Activated CD4-positive, alpha-beta T cell treated with anti-CD3 and anti-CD28 coated beads for 36 hours (primary cell): Measurements from ENCODE around the gene CAMK1D. TPM values are rescaled to one million over a fixed set of nuclear protein-coding genes. Genes with fewer than 3 reads are reported as not detected.
A peak's percentile ranks its signal among the peaks of the same experiment; 100 is the strongest.

Source experiments
- ATAC-seq: fragments of 200-7000 bp; cut with Tn5 transposase; one replicate; pipeline ENCODE4 v1.10.0; 2021; ENCODE audit warnings: mild to moderate bottlenecking, moderate library complexity
- CTCF ChIA-PET: fragments of 350-600 bp; sonication (Branson Sonifier 250); formaldehyde crosslinking; loops from one replicate; lab custom pipeline; 2021; ENCODE audit warnings: antibody characterized with exemption; lab: Charles Lee
- POLR2A ChIA-PET: fragments of 350-600 bp; sonication (Branson Sonifier 250); formaldehyde crosslinking; loops from one replicate; lab custom pipeline; 2021; ENCODE audit warnings: antibody characterized with exemption, inconsistent platforms; lab: Charles Lee
- DNase-seq: peaks from one replicate; pipeline ENCODE4 v3.0.0-alpha.2; 2020
- H3K27ac Mint-ChIP-seq: one replicate; pipeline ENCODE4 v1.8.0; 2021; ENCODE audit warnings: mixed read lengths
- H3K27me3 Mint-ChIP-seq: one replicate; pipeline ENCODE4 v1.8.0; 2021; ENCODE audit warnings: mixed read lengths
- H3K36me3 Mint-ChIP-seq: one replicate; pipeline ENCODE4 v1.8.0; 2021; ENCODE audit warnings: low read depth, mixed read lengths
- H3K4me1 Mint-ChIP-seq: one replicate; pipeline ENCODE4 v1.8.0; 2021; ENCODE audit warnings: mixed read lengths
- H3K4me3 Mint-ChIP-seq: one replicate; pipeline ENCODE4 v1.8.0; 2021; ENCODE audit warnings: mild to moderate bottlenecking, moderate library complexity, mixed read lengths
- H3K9me3 Mint-ChIP-seq: one replicate; pipeline ENCODE4 v1.8.0; 2021; ENCODE audit warnings: low read depth, mixed read lengths
- intact Hi-C, 2 experiments: fragments of 100-400 bp; cut with DNase I in 1 of 2; cut with micrococcal nuclease in 1 of 2; formaldehyde crosslinking; loops; one replicate each; pipeline versions ENCODE4 v1.14.2 to v1.15.1; 2022 to 2024; cut with DNase I, micrococcal nuclease
- total RNA-seq, 2 experiments: library from RNA; stranded (reverse); gene quantifications; one replicate each; pipeline ENCODE4 v1.2.3, GENCODE V29; 2021

Gene CAMK1D
- total RNA-seq, 2 experiments from 2014 or later, result 16.0 to 16.3 TPM

DNA sequence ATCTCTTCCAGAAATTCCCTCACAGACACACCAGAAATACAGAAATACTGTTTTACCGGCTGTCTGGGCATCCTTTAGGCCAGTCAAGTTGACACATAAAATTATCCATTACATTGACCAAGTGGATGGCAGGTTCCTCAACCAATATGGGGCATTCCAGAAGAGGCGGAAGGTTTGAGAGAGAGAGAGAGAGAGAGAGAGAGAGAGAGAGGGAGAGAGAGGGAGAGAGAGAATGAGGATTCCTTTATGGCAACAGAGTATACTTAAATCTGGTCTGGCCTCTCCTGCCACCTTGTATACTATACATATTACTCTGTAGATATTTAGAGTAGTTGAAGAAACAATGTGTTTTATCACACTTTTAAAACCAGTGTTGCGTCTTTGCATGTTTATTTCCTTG is 214.1 kb downstream of the CAMK1D start:
- ATAC-seq, result no peak
- Mint-ChIP-seq H3K27me3 (no peaks in the 10 kb centered on the region), H3K9me3 (no peaks in the 10 kb centered on the region), H3K4me1 (peaks cover 21% of the 10 kb centered on the region), H3K27ac (no peak overlapping the region), H3K4me3 (no peak overlapping the region), H3K36me3 (peaks cover 2% of the 10 kb centered on the region)
- POLR2A ChIA-PET, result no interaction called here
- CTCF ChIA-PET, result interaction anchor here (0.7 to 1.7 kb wide), 2 partner anchors 93 to 143 kb away, joined by 3 to 8 read pairs; no protein-coding TSS in a partner anchor
- DNase-seq, result no peak
- intact Hi-C loops, result no loop called here

GRCh38 chr10:12564173-12564572 is 214.8 kb downstream of the CAMK1D start:
- Mint-ChIP-seq H3K27ac (peak overlapping the region; percentile 52), H3K4me3 (no peak overlapping the region), H3K36me3 (peaks cover 2% of the 10 kb centered on the region), H3K9me3 (no peaks in the 10 kb centered on the region), H3K4me1 (peaks cover 22% of the 10 kb centered on the region), H3K27me3 (no peaks in the 10 kb centered on the region)
- ChIA-PET CTCF (interaction anchor here (0.7 to 1.7 kb wide), 3 partner anchors 9 to 143 kb away, joined by 3 to 8 read pairs (median 3); no protein-coding TSS in a partner anchor), POLR2A (no interaction called here)
- intact Hi-C loops, result no loop called here
- peak; percentile 77 for ATAC-seq
- DNase-seq, result no peak

DNA sequence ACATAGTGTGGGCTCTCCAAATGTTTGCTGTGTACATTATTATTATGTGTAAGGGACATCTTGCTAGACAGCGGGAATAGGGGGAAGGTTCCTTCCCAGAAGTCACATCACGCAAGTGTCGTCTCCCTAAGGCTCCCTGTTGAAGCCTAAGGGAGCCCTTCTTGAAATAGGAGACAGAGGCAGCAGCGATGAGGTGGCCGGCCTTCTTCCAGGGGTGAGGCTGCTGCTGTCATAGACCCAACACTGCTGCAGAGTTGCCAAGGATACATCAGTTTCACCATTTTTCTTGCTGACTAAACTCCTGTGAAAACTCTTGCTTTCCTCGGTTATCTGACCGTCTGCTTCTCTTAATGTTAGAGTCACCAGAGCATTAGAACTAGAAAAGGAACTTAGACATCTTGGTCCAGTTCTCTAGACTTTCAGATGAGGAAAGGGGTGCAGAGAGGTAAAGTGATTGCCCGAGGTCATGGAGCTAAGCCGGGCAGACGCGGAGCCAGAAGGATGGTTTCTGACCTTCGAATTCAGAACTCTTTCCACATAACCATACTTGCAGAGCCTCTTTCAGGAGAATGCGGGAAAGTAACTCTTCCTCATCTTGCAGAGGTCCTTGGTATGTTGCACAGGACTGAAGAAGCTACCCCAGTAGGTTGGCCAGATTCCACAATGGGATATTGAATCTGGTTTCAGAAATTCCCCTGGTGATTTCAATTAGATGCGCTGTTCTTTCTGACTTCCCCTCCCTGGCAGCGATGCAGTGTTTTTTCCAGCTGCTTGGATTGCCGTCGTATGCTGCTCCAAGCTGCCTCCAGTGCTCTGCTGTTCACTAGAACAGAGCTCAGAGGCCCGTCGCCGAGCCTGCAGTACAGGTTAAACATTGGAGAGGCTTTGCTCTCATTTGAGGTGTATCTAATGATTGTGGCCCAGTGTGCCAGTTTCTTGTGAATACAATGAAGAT is 217.1 kb downstream of the CAMK1D start:
- no peak overlapping the region for H3K27ac Mint-ChIP-seq
- ChIA-PET POLR2A (no interaction called here), CTCF (interaction anchor here (0.6 to 2.0 kb wide), 2 partner anchors 90 to 352 kb away, joined by 3 to 6 read pairs; no protein-coding TSS in a partner anchor)
- intact Hi-C loops, result no loop called here
- DNase-seq (no peak), ATAC-seq (no peak)
- H3K4me3 Mint-ChIP-seq, result no peak overlapping the region
- peaks cover under 1% of the 10 kb centered on the region for H3K36me3 Mint-ChIP-seq
- no peaks in the 10 kb centered on the region for H3K27me3 Mint-ChIP-seq
- H3K9me3 Mint-ChIP-seq, result no peaks in the 10 kb centered on the region
- peaks cover 21% of the 10 kb centered on the region for H3K4me1 Mint-ChIP-seq

DNA sequence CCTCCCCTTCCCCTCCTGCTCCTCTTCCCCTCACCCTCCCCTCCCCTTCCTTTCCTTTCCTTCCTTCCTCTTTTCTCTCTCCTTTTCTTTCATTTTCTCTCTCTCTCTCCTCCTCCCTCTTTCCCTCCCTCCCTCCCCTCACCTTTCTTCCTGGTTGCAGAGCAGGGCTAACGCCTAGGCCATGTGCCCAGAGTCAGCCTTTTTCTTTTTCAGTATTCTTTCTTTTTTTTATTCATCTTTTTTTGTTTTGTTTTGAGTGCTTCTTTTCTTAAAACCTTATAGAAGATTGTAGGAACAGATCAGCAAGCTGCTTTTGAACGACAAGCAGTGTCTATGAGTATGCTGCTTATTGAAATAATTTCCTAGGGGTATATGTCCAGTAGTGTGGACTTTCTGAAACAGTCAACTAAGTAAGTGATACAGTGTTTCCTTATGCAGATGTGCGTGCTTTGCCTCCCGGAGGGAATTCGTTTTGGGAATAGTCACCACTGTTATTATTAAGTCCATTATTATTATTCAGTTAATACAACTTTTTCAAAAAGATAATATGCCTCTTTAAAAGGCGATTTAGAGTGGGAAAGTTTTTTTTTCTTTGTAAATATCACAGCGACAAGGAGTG is 219.2 kb downstream of the CAMK1D start:
- H3K27ac Mint-ChIP-seq, result peak overlapping the region; percentile 47

DNA sequence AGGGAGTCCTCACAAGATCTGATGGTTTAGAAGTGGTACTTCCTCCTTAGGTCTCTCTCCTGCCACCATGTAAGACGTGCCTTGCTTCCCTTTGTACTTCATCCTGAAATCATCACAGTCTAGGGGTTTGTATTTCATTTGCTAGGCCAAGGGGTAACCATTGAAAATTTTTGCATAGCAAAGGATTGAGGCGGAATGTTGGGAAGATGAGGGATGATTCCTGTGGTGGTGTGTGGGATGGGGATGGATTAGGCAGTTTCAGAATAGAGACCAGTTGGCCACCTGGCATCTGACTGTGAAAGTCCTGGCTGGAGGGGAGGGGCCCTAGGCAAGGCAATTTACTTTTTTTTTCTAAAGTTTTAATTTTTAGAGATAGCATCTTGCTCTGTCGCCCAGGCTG is 222.9 kb downstream of the CAMK1D start:
- H3K4me1 Mint-ChIP-seq, result peaks cover 8% of the 10 kb centered on the region
- peaks cover 12% of the 10 kb centered on the region for H3K36me3 Mint-ChIP-seq
- POLR2A ChIA-PET, result no interaction called here

More for the DNA sequence above, 219.2 kb downstream of the CAMK1D start:
- CTCF ChIA-PET, result interaction anchor here (0.6 kb wide), 1 partner anchor 23 kb away, joined by 3 read pairs; no protein-coding TSS in a partner anchor
- DNase-seq, result no peak
- H3K27me3 Mint-ChIP-seq, result no peaks in the 10 kb centered on the region
- POLR2A ChIA-PET, result no interaction called here
- H3K36me3 Mint-ChIP-seq, result peaks cover 3% of the 10 kb centered on the region
- intact Hi-C loops, result no loop called here
- H3K4me3 Mint-ChIP-seq, result no peak overlapping the region
- no peak for ATAC-seq
- peaks cover 22% of the 10 kb centered on the region for H3K4me1 Mint-ChIP-seq
- H3K9me3 Mint-ChIP-seq, result no peaks in the 10 kb centered on the region

GRCh38 chr10:12577610-12578009 is 228.3 kb downstream of the CAMK1D start:
- POLR2A ChIA-PET, result no interaction called here
- no peak for ATAC-seq
- H3K36me3 Mint-ChIP-seq, result peaks cover 10% of the 10 kb centered on the region
- H3K9me3 Mint-ChIP-seq, result peaks cover 2% of the 10 kb centered on the region
- H3K4me1 Mint-ChIP-seq, result peaks cover 7% of the 10 kb centered on the region
- no peak overlapping the region for H3K27ac Mint-ChIP-seq
- intact Hi-C loops, result no loop called here
- CTCF ChIA-PET, result no interaction called here
- no peak overlapping the region for H3K4me3 Mint-ChIP-seq
- no peaks in the 10 kb centered on the region for H3K27me3 Mint-ChIP-seq
- DNase-seq, result no peak

More for the DNA sequence above, 222.9 kb downstream of the CAMK1D start:
- intact Hi-C loops, result no loop called here
- Mint-ChIP-seq H3K27ac (no peak overlapping the region), H3K27me3 (no peaks in the 10 kb centered on the region), H3K4me3 (no peak overlapping the region), H3K9me3 (peaks cover 2% of the 10 kb centered on the region)
- CTCF ChIA-PET, result interaction anchor here (1.0 to 1.5 kb wide), 2 partner anchors 8 to 84 kb away, joined by 3 to 6 read pairs; no protein-coding TSS in a partner anchor
- ATAC-seq, result no peak
- DNase-seq, result no peak

DNA sequence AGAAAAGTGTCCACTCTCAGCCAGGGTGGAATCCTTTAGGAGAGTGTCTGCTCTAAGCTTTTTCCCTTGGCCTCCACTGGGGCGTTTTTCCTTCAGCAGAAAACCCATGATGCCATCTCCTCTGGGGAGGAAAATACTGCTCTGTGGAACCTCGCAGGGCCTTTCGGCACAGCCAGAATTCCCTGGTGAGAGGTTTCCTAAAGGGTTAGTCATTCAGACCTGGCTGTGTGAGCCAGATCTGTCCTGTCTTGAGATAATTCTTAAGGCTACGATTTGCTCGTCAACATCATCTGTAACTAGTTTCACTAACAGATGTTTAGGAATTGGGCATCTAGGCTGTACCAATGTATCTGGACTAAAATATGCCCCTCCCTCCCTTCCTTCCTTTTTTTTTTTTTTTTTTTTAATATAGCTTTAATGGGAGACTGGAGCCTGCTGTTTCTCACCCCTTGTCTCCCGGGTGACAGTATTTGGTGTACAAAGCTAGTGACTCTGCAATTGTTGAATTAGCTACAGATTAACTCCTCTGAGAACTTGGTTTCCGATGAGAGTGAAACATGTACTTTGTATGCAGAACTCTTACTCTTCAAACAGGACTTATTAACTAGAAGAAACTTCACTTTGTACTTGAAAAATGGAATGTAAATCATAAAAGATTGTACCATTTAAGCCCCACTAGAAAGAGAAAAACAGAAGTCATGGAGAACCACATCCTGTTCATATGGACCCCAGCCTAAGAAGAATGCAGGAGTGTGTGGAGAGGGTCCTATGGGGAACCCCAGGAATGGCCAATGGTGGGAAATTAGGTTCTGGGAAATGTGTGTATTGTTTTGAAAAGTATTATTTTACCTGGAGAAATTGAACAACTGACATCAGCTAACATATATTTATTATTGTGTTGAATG is 230.9 kb downstream of the CAMK1D start:
- ATAC-seq (no peak), DNase-seq (no peak)
- intact Hi-C loops, result no loop called here
- Mint-ChIP-seq H3K4me1 (peaks cover 12% of the 10 kb centered on the region), H3K27ac (no peak overlapping the region), H3K9me3 (peaks cover 5% of the 10 kb centered on the region), H3K27me3 (no peaks in the 10 kb centered on the region), H3K4me3 (no peak overlapping the region), H3K36me3 (peaks cover 5% of the 10 kb centered on the region)
- ChIA-PET CTCF (interaction anchor here (0.5 to 0.7 kb wide), 2 partner anchors 12 to 314 kb away, joined by 3 read pairs; no protein-coding TSS in a partner anchor), POLR2A (interaction anchor here (0.6 kb wide), 1 partner anchor 232 kb away, joined by 7 read pairs; no protein-coding TSS in a partner anchor)

- peaks cover 4% of the 10 kb centered on the region for H3K36me3 Mint-ChIP-seq
- H3K27ac Mint-ChIP-seq, result no peak overlapping the region
- no peak overlapping the region for H3K4me3 Mint-ChIP-seq
- ATAC-seq (no peak), DNase-seq (no peak)
- H3K9me3 Mint-ChIP-seq, result peaks cover 9% of the 10 kb centered on the region
- ChIA-PET POLR2A (no interaction called here), CTCF (interaction anchor here (0.6 to 1.0 kb wide), 2 partner anchors 45 to 268 kb away, joined by 3 to 4 read pairs; no protein-coding TSS in a partner anchor)
- peaks cover 42% of the 10 kb centered on the region for H3K4me1 Mint-ChIP-seq
- intact Hi-C loops, result no loop called here
- H3K27me3 Mint-ChIP-seq, result no peaks in the 10 kb centered on the region
These were observed 234.7 kb downstream of the CAMK1D start for GRCh38 chr10:12583891-12584595.

GRCh38 chr10:12586741-12587140 is 237.4 kb downstream of the CAMK1D start:
- Mint-ChIP-seq H3K36me3 (peaks cover 4% of the 10 kb centered on the region), H3K4me1 (peaks cover 61% of the 10 kb centered on the region), H3K9me3 (peaks cover 9% of the 10 kb centered on the region), H3K4me3 (no peak overlapping the region), H3K27me3 (no peaks in the 10 kb centered on the region), H3K27ac (peak overlapping the region; percentile 53)
- CTCF ChIA-PET, result no interaction called here
- POLR2A ChIA-PET, result interaction anchor here (0.7 kb wide), 1 partner anchor 215 kb away, joined by 3 read pairs; no protein-coding TSS in a partner anchor
- intact Hi-C loops, result no loop called here
- ATAC-seq (no peak), DNase-seq (no peak)

DNA sequence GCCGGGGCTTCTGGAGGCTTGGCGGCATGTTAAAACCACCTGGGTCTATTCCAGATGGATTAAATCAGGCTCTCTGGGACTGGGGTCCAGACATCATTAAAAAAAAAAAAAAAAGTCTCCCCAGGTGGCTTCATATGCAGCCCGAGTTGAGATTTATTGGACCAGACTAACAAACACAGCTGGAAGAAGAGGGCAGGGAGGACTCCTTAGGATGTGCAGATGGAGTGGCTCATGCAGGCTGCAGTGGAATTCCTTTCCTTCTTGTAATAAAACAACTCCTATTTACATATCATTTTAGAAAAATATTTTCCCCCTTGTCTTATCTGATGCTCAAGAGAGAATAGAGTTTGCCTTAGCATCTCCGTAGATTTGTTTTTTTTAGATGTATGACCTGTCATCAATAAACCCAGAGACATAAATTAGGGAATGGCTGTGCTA is 238.1 kb downstream of the CAMK1D start:
- peaks cover 4% of the 10 kb centered on the region for H3K36me3 Mint-ChIP-seq
- intact Hi-C loops, result no loop called here
- H3K4me3 Mint-ChIP-seq, result no peak overlapping the region
- H3K4me1 Mint-ChIP-seq, result peaks cover 67% of the 10 kb centered on the region
- DNase-seq (no peak), ATAC-seq (no peak)
- H3K27ac Mint-ChIP-seq, result no peak overlapping the region
- ChIA-PET CTCF (interaction anchor here (0.6 to 1.3 kb wide), 3 partner anchors 13 to 69 kb away, joined by 3 to 7 read pairs (median 3); no protein-coding TSS in a partner anchor), POLR2A (interaction anchor here (0.7 kb wide), 1 partner anchor 215 kb away, joined by 3 read pairs; no protein-coding TSS in a partner anchor)
- H3K27me3 Mint-ChIP-seq, result no peaks in the 10 kb centered on the region
- H3K9me3 Mint-ChIP-seq, result peaks cover 9% of the 10 kb centered on the region
